ENCODE results near the gene PLK3.
"Not testable (repeated sequence)": the region's sequence is repeated elsewhere in the genome, so short reads cannot be mapped to it uniquely, and the experiment has no call there.

Gene PLK3

DNA sequence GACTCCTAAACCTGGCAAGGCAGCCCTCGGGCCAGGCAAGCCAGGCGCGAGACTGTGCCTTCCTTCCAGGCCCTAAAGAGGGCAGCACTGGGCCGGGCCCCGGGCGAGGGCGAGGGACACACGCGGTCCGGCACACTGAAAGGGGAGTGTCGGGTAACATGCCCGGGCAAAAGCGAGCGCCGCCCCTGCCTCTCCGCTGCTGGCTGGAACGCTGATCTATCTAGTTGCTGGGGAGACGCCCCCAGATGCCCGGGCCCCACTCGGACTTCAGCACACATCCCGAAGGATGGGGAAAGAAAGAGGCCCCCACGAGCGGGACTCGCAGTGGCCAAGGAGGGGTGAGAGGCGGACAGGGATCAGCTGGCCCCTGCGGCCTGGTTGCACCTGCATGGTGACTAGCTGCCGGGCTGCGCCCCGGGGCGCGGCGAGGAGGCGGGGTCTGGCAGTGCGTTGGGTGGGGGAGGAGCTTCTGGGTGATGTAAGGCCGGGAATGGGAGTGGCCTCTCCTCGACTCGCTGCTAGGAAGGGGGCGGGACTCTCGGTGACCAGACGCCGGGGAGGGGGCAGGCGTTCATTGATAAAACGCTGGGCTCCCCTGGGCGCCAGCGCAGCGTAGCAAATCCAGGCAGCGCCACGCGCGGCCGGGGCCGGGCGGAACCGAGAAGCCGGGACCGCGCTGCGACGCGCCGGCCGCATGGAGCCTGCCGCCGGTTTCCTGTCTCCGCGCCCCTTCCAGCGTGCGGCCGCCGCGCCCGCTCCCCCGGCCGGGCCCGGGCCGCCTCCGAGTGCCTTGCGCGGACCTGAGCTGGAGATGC lies at the start of gene PLK3:
TSS of gene PLK3 (plus strand) at position 608 of the 815 bp plus-strand sequence. CDS start at position 695, 87 bp downstream.
- peak; percentile 84 for DNase-seq

DNA sequence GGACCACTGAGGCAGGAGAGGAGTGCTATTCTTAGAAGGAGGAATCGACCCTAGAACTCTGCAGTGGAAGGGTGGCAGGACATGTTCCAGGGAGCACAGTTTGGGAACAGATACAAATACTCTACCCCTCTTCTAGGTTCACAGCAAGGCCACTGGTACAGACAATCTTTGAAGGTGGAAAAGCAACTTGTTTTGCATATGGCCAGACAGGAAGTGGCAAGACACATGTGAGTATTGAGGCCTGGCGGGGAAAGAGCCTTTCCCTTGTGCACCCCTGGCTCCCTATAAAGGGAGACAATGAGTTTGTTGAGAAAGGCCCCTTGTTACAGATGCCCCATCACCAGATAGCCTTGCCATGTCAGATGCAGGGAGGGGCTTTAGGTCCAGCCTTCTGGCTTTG lies 42.8 kb upstream of the PLK3 start:
- no peak for DNase-seq

DNA sequence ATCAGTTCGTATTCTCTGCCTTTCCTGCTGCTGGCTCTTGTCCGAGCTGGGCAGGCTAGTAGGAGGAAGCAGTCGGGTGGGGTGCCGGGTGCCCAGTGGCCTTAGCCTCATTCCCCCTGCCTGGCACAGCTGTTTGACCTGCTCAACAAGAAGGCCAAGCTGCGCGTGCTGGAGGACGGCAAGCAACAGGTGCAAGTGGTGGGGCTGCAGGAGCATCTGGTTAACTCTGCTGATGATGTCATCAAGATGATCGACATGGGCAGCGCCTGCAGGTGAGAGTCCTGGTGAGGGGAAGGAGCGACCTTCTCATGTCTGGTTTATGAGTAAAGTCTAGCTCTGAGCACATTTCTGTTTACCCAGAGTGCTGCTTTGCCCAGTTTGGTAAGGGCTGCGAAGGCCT lies 41.1 kb upstream of the PLK3 start:
- no peak for DNase-seq

GRCh38 chr1:44760876-44761275 lies 39.3 kb upstream of the PLK3 start:
- no peak for DNase-seq

- not testable (repeated sequence) for DNase-seq
Measured at GRCh38 chr1:44766421-44766820, 33.8 kb upstream of the PLK3 start.

GRCh38 chr1:44775078-44775929 lies 24.9 kb upstream of the PLK3 start, which contains the start of gene RPS8:
Gene RPS8, plus strand, starts transcription at chr1:44775540. Its CDS starts 57 bp downstream, at chr1:44775597.
- peak; percentile 57 for DNase-seq

DNA sequence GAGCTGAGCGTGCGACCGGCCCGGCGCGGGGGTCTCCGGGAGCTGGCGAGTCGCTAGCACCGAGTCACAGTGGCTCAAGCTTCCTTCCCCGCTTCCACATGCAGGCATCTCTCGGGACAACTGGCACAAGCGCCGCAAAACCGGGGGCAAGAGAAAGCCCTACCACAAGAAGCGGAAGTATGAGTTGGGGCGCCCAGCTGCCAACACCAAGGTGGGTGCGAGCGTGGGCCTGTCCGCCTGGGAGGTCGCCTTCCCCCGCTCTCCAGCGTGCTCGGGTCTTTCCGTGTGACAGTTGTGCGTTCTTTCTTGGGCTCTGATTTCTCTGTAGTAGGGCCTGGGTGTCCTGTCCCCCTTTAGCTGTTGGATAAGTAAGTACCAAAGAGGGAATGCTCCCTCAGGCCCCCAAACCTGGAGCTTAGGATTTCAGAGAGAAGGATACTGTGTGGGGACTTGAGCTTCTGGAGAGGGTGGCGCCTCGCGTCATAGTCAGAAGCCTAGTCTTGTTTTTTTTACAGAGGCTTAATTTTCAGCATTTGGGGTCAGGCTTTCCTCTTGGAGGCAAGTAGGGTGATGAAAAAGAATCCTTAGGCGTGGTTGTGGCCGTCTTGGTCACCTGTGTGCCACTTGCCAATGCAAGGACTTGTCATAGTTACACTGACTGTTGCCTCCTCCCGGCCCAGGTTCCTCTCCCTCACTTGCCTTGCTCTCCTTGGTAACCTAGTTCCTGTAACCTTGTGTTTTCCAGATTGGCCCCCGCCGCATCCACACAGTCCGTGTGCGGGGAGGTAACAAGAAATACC lies 24.0 kb upstream of the PLK3 start:
- DNase-seq, result no peak

GRCh38 chr1:44776730-44777068 lies 23.5 kb upstream of the PLK3 start:
- DNase-seq, result no peak

DNA sequence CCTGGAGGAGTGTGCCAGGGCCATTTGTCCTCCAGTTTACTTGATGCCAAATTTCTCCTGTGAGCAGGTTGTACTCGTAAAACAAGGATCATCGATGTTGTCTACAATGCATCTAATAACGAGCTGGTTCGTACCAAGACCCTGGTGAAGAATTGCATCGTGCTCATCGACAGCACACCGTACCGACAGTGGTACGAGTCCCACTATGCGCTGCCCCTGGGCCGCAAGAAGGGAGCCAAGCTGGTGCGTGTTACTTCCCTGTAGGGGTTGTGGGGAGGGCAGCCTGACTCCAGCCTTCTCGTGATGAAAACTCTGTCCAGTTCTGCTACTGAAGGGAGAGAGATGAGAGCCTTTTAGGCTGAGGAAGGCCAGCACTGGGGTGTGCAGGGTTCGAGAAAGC lies 22.6 kb upstream of the PLK3 start:
- no peak for DNase-seq

- no peak for DNase-seq
Measured at GRCh38 chr1:44777969-44778635, 22.1 kb upstream of the PLK3 start.

DNA sequence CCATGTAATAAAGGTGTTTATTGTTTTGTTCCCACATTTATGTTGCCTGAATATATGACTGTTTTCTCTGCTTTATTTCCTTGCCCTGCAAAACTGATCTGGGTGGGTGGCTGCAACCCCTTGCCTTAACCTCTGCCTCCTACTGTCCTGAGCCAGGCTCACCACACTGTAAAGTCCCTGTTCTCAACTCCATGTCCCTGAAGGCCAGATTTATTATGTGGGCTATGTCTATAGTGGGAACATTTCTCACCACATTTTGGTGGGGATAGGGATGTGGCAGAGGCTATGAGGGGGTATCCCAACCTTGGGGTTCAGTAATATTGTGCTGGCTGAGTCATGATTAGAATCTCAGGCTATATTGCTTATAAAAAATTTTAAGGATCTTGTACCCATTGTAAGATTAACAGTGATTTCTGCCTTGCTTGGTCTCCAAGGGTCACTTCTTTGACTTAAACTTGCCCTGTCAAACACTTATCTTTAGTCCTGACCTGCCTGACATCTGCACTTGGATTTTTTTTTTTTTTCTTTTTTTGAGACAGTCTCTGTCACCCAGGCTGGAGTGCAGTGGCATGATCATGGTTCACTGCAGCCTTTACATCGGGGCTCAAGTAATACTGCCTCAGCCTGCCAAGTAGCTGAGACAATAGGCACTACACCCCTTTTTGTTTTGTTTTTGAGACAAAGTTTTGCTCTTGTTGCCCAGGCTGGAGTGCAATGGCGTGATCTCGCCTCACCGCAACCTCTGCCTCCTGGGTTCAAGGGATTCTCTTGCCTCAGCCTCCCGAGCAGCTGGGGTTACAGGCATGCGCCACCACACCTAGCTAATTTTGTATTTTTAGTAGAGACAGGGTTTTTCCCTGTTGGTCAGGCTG lies 21.2 kb upstream of the PLK3 start:
- DNase-seq, result no peak

- DNase-seq, result no peak
Measured at GRCh38 chr1:44780583-44781121, 19.5 kb upstream of the PLK3 start.

- DNase-seq, result no peak
Measured at GRCh38 chr1:44783697-44784093, 16.5 kb upstream of the PLK3 start.

DNA sequence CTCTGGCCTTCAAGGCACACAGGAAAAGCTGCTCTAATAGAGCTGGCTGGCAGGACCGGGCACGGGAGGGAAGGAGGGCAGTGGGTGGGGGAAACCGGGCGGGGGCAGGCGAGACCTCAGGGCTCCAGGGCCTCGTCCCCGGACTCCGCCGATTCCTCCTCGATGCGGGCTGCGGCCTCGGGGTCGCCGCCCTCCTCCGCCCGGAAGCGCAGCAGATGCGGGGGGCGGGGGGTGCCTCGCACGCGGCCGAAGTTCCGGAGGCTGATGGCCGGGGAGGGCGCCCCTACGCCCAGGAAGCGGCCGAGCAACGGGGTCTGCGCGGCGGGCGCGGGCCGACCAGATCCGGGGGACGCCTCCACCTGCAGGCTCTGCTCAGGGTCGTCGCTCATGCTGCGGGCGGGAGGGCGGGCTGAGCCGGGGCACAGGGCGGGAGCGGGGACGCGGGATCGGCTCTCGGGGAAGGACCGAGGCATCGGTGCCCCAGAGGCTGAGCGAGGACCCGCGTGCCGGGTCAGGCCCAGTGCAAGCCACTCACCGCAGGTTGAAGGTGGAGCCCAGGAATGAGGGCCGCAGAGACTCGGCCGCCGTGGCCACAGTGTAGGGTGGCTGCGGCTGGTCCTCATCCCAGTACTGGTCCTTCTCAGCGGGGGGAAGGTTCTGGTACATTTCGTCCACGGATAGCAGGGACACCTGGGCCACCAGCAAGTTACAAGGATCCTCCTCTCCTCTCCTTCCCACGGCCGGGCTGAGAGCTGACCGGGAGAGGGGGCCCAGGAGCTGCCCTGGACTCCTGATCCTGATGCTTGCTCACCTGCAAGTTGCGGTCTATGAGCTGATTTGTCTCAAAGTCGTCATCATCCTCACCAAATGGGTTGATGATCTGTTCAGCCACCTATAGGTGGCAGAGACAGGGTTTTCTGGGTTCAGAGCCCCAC lies 15.8 kb upstream of the PLK3 start:
- no peak for DNase-seq

GRCh38 chr1:44785029-44785380 lies 15.2 kb upstream of the PLK3 start:
- DNase-seq, result no peak

DNA sequence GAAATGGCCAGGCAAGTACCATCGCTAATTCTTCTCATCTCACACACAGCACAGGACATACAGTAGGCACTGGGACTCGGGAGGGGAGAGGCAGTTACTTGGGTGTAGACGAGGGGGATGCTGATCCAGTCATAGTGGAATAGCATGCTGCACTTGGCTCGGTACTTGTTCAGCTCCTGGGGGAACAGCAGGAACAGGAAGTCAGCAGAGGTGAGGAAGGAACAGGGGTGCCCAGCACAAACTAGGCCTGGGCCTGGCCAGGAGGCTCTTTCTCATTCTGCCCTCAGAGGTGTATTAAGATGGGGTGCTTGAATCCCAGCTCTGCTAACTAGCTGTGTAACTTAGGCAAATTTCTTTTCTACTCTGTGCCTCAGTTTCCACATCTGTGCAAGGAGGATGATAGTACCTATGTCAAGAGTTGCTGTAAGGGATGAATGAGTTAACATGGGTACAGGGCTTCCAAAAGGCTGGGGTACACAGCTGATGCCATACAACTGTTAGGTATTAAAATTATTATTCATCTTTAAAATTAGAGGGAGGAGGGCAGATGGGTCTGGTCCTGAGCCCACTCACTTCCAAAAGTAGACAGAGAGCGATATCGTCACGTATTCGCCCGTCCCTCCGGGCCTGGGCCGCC lies 14.6 kb upstream of the PLK3 start:
- no peak for DNase-seq

DNA sequence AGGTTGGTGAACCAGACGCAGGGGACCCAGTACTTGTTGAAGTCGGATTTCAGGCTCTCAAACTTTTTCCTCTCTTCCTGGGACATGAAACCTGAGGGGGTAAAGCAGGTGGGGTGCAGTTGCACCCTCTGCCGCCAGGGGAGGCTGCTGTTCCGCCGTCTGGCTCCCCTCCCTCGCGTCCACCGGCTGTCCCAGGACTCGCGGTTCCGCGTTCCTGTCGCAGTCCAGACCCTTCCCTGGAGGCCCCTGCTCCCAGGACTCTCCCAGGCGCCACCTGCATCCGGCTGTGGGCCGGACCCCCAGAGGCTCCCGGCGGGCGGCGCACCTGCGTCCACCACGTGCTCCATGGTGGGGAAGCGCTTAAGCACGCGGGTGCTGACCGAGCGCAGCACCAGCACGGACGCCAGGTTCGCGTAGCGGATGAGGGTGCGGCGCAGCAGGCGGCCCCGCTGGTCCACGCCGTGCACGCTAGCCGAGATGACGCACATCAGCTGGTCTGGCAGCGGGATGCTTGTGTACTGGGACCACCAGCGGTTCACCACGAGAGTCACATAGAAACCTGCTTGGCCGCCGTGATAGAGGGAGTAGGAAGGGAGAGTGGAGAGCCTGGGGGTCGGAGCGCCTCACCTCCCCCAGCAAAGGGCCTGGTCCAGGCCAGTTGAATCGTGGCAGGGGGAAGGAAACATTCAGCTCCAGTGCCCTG lies 13.9 kb upstream of the PLK3 start:
- peak; percentile 76 for DNase-seq

- DNase-seq, result no peak
Measured at GRCh38 chr1:44786841-44787426, 13.2 kb upstream of the PLK3 start.

- no peak for DNase-seq
Measured at GRCh38 chr1:44787506-44787905, 12.7 kb upstream of the PLK3 start.

All from 8988T (cell line).